ENCODE results near the gene DLG5. TPM values are rescaled to one million over a fixed set of nuclear protein-coding genes. Genes with fewer than 3 reads are reported as not detected.

DLG5 gene
- polyA plus RNA-seq, 1 of the 3 experiments (the other 2 are of a cell fraction), result 31.3 TPM

- POLR2A ChIA-PET, result no interaction called here
- peaks cover 5% of the 10 kb centered on the region; the same call in 1 of the 2 replicates for H4K20me1 ChIP-seq (ENCODE audit: insufficient read depth)
- peaks cover 35% of the 10 kb centered on the region; the same call in 1 of the 2 replicates for H3K79me2 ChIP-seq (ENCODE audit: insufficient read depth)
- H3K27me3 ChIP-seq (ENCODE audit: insufficient read depth), result no peaks in the 10 kb centered on the region
- no peak overlapping the region; a peak in 1 of 4 replicates for H3K27ac ChIP-seq (ENCODE audit: low read depth in 2 of 2, low read length in 1 of 2)
- CTCF ChIA-PET, result interaction anchor here (2.7 kb wide), 1 partner anchor 9 kb away, joined by 10 read pairs; no protein-coding TSS in a partner anchor
- H3K9ac ChIP-seq, result no peak overlapping the region
- WGBS (ENCODE audit: low lambda C conversion rate), result 95% methylated on average over 5 of the region's 5 CpGs
- no peaks in the 10 kb centered on the region for H3F3A ChIP-seq (replicated peaks; ENCODE audit: insufficient read depth)
- H3K9me3 ChIP-seq, result no peaks in the 10 kb centered on the region
- H3K9me2 ChIP-seq, result no peaks in the 10 kb centered on the region
- H3K4me3 ChIP-seq (ENCODE audit: low read depth in 2 of 2, low read length in 1 of 2), result no peak overlapping the region
- DNase-seq, result no peak
- peaks cover 0 to 4% of the 10 kb centered on the region in 2 experiments; a peak in 1 of 4 replicates for H3K4me1 ChIP-seq (ENCODE audit: control insufficient read depth in 1 of 2, insufficient read depth in 2 of 2, low read depth in 1 of 2, low read length in 1 of 2)
- no peak overlapping the region for H3K4me2 ChIP-seq
- no peak overlapping the region for H2AFZ ChIP-seq (ENCODE audit: low read depth)
- peaks cover 12 to 21% of the 10 kb centered on the region in 2 experiments for H3K36me3 ChIP-seq (replicated peaks in 1 of 2; ENCODE audit: control insufficient read depth in 1 of 2, insufficient read depth in 2 of 2, low read length in 1 of 2)
- TF ChIP-seq CTCF (IDR thresholded peaks at IDR 0.05) (no peak), CHD2 (IDR thresholded peaks at IDR 0.05; ENCODE audit: low read length, partially characterized antibody) (no peak)
Measured at GRCh38 chr10:77855404-77856155, 71.0 kb downstream of the DLG5 start.

- Histone ChIP-seq H3K4me1 (ENCODE audit: control insufficient read depth in 1 of 2, insufficient read depth in 2 of 2, low read depth in 1 of 2, low read length in 1 of 2) (peaks cover 0 to 9% of the 10 kb centered on the region in 2 experiments; a peak in 1 of 4 replicates), H3K9ac (no peak overlapping the region), H3K27me3 (ENCODE audit: insufficient read depth) (no peaks in the 10 kb centered on the region), H3K4me3 (ENCODE audit: low read depth in 2 of 2, low read length in 1 of 2) (no peak overlapping the region), H3K79me2 (ENCODE audit: insufficient read depth) (peaks cover 22% of the 10 kb centered on the region; the same call in 1 of the 2 replicates), H3K27ac (ENCODE audit: low read depth in 2 of 2, low read length in 1 of 2) (no peak overlapping the region), H3K9me3 (no peaks in the 10 kb centered on the region), H3K36me3 (replicated peaks in 1 of 2; ENCODE audit: control insufficient read depth in 1 of 2, insufficient read depth in 2 of 2, low read length in 1 of 2) (peaks cover 12 to 24% of the 10 kb centered on the region in 2 experiments), H2AFZ (ENCODE audit: low read depth) (no peak overlapping the region), H3K9me2 (no peaks in the 10 kb centered on the region), H4K20me1 (ENCODE audit: insufficient read depth) (no peaks in the 10 kb centered on the region), H3F3A (replicated peaks; ENCODE audit: insufficient read depth) (no peaks in the 10 kb centered on the region), H3K4me2 (no peak overlapping the region)
- 96% methylated on average over 4 of the region's 6 CpGs for WGBS (ENCODE audit: low lambda C conversion rate)
- ChIA-PET CTCF (no interaction called here), POLR2A (no interaction called here)
- TF ChIP-seq JUND (IDR thresholded peaks at IDR 0.05), result no peak
- TF ChIP-seq FOXJ3 (CRISPR knock-in tag; IDR thresholded peaks at IDR 0.05), result no peak
- TF ChIP-seq CTCF (IDR thresholded peaks at IDR 0.05), result no peak
- TF ChIP-seq EP300 (IDR thresholded peaks at IDR 0.05; ENCODE audit: borderline replicate concordance in 1 of 2, low read depth in 1 of 2, low read length in 1 of 2), result no peak
- no peak for DNase-seq
Measured at GRCh38 chr10:77854115-77854514, 72.4 kb downstream of the DLG5 start.
